SK-N-SH treated with all-trans-retinoic acid at 6 μM for 48 hours (cell line): ENCODE measurements around the gene GRIA2.

ENCODE experiments used
- ATAC-seq: fragments of 200-7000 bp; cut with Tn5 transposase; 3 replicates; pipeline ENCODE4 v1.9.1; 2020; ENCODE audit warnings: mild to moderate bottlenecking, moderate library complexity
- ARNTL ChIP-seq: fragments of 450-650 bp; formaldehyde crosslinking; IDR thresholded peaks from 2 replicates; pipeline ENCODE4 v1.5.0; 2020; ENCODE audit warnings: low read depth, mild to moderate bottlenecking, moderate library complexity, borderline replicate concordance
- BACH2 ChIP-seq: fragments of 250-450 bp; sonication (Bioruptor Pico); IDR thresholded peaks from 2 replicates; pipeline ENCODE4 v1.9.0; 2021; ENCODE audit warnings: mild to moderate bottlenecking, borderline replicate concordance
- CSDC2 ChIP-seq: fragments of 250-450 bp; sonication (Bioruptor Pico); IDR thresholded peaks from 2 replicates; pipeline ENCODE4 v1.5.0; 2020; ENCODE audit warnings: mild to moderate bottlenecking, moderate library complexity
- ESRRG ChIP-seq: fragments of 250-450 bp; sonication (Bioruptor Pico); IDR thresholded peaks from 2 replicates; pipeline ENCODE4 v1.6.1; 2021; ENCODE audit warnings: mild to moderate bottlenecking
- GLIS3 ChIP-seq: fragments of 250-450 bp; sonication (Bioruptor Pico); IDR thresholded peaks from 2 replicates; pipeline ENCODE4 v1.5.0; 2020; ENCODE audit warnings: mild to moderate bottlenecking, moderate library complexity
- ISL1 ChIP-seq: fragments of 250-450 bp; sonication (Bioruptor Pico); IDR thresholded peaks from 2 replicates; pipeline ENCODE4 v2.1.2; 2022; ENCODE audit warnings: mild to moderate bottlenecking, moderate library complexity
- OSR1 ChIP-seq: fragments of 250-450 bp; sonication (Bioruptor Pico); IDR thresholded peaks from 2 replicates; pipeline ENCODE4 v1.8.0; 2022; ENCODE audit warnings: moderate library complexity, mild to moderate bottlenecking, inconsistent platforms
- RARB ChIP-seq: fragments of 250-450 bp; sonication (Bioruptor Pico); IDR thresholded peaks from 2 replicates; pipeline ENCODE4 v1.8.0; 2021; ENCODE audit warnings: mild to moderate bottlenecking, moderate library complexity
- SNAI2 ChIP-seq: fragments of 250-450 bp; sonication (Bioruptor Pico); IDR thresholded peaks from 2 replicates; pipeline ENCODE4 v1.5.0; 2020; ENCODE audit warnings: mild to moderate bottlenecking, moderate library complexity
- TCF4 ChIP-seq: fragments of 250-450 bp; sonication (Bioruptor Pico); IDR thresholded peaks from 2 replicates; pipeline ENCODE4 v1.8.0; 2021; ENCODE audit warnings: mild to moderate bottlenecking, moderate library complexity, borderline replicate concordance
- TOX ChIP-seq: fragments of 250-450 bp; sonication (Bioruptor Pico); IDR thresholded peaks from 2 replicates; pipeline ENCODE4 v1.8.0; 2021; ENCODE audit warnings: mild to moderate bottlenecking, moderate library complexity, borderline replicate concordance
- ZC3H10 ChIP-seq: fragments of 250-450 bp; sonication (Bioruptor Pico); IDR thresholded peaks from 2 replicates; pipeline ENCODE4 v1.5.1; 2021; ENCODE audit warnings: mild to moderate bottlenecking, moderate library complexity
- ZFP3 ChIP-seq: fragments of 250-450 bp; sonication (Bioruptor Pico); IDR thresholded peaks from 2 replicates; pipeline ENCODE4 v1.5.0; 2020; ENCODE audit warnings: mild to moderate bottlenecking, moderate library complexity
- ZFP30 ChIP-seq: fragments of 450-650 bp; formaldehyde crosslinking; IDR thresholded peaks from 2 replicates; pipeline ENCODE4 v1.5.0; 2022; ENCODE audit warnings: mild to moderate bottlenecking, moderate library complexity
- ZNF565 ChIP-seq: fragments of 450-650 bp; formaldehyde crosslinking; conservative IDR thresholded peaks from 2 replicates; pipeline ENCODE4 v1.5.0; 2020; ENCODE audit warnings: low read depth, mild to moderate bottlenecking, moderate library complexity
- ZNF70 ChIP-seq: fragments of 450-650 bp; formaldehyde crosslinking; IDR thresholded peaks from 2 replicates; pipeline ENCODE4 v1.5.0; 2020; ENCODE audit warnings: mild to moderate bottlenecking, moderate library complexity
- ZNF8 ChIP-seq: fragments of 450-650 bp; formaldehyde crosslinking; IDR thresholded peaks from 2 replicates; pipeline ENCODE4 v1.5.0; 2020; ENCODE audit warnings: mild to moderate bottlenecking, moderate library complexity
- TF ChIP-seq, protein P1 (sequence below): fragments of 250-450 bp; sonication (Bioruptor Pico); IDR thresholded peaks from 2 replicates; pipeline ENCODE4 v1.8.0; 2021; ENCODE audit warnings: low read depth, mild to moderate bottlenecking, moderate library complexity, borderline replicate concordance
- TF ChIP-seq, protein P2 (sequence below): fragments of 250-450 bp; sonication (Bioruptor Pico); IDR thresholded peaks from 2 replicates; pipeline ENCODE4 v1.5.0; 2020; ENCODE audit warnings: mild to moderate bottlenecking, moderate library complexity
- TF ChIP-seq, protein P3 (sequence below): fragments of 250-450 bp; sonication (Bioruptor Pico); IDR thresholded peaks from 2 replicates; pipeline ENCODE4 v1.5.1; 2021; ENCODE audit warnings: mild to moderate bottlenecking, moderate library complexity
- TF ChIP-seq, protein P4 (sequence below): fragments of 250-450 bp; sonication (Bioruptor Pico); IDR thresholded peaks from 2 replicates; pipeline ENCODE4 v1.8.0; 2020; ENCODE audit warnings: mild to moderate bottlenecking, moderate library complexity, borderline replicate concordance

GRIA2 gene

DNA sequence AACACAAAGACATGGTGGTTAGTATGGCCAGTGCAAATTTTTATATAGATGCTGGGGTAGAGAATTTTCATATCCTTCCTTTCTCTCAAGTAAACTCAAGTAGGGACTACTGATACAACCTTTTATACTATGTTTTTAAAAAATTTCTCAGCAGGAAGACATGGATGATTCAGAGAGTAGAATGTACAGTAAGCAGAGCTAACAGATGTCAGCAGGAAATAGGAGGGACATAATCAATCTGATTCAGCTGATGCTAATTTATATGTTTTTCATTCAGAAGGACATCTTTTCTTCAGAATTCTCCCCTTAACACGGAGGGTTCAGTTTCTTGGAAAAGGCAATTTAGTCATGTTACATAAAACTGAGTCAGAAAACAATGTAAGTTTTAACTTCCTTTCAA is 95.4 kb downstream of the GRIA2 start:
- TF ChIP-seq GLIS3 = no peak
- TF ChIP-seq ESRRG = no peak
- TF ChIP-seq ZNF565 (CRISPR knock-in tag) = no peak
- no peak for TF ChIP-seq TOX (CRISPR knock-in tag)
- no peak for TF ChIP-seq ZFP30 (CRISPR knock-in tag)
- no peak for TF ChIP-seq ZC3H10 (CRISPR knock-in tag)
- no peak for TF ChIP-seq ZNF8 (CRISPR knock-in tag)
- TF ChIP-seq, protein P1, sequence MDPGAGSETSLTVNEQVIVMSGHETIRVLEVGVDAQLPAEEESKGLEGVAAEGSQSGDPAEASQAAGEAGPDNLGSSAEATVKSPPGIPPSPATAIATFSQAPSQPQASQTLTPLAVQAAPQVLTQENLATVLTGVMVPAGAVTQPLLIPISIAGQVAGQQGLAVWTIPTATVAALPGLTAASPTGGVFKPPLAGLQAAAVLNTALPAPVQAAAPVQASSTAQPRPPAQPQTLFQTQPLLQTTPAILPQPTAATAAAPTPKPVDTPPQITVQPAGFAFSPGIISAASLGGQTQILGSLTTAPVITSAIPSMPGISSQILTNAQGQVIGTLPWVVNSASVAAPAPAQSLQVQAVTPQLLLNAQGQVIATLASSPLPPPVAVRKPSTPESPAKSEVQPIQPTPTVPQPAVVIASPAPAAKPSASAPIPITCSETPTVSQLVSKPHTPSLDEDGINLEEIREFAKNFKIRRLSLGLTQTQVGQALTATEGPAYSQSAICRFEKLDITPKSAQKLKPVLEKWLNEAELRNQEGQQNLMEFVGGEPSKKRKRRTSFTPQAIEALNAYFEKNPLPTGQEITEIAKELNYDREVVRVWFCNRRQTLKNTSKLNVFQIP (CRISPR knock-in tag) = no peak
- no peak for TF ChIP-seq ZNF70
- no peak for TF ChIP-seq SNAI2 (CRISPR knock-in tag)
- TF ChIP-seq, protein P2, sequence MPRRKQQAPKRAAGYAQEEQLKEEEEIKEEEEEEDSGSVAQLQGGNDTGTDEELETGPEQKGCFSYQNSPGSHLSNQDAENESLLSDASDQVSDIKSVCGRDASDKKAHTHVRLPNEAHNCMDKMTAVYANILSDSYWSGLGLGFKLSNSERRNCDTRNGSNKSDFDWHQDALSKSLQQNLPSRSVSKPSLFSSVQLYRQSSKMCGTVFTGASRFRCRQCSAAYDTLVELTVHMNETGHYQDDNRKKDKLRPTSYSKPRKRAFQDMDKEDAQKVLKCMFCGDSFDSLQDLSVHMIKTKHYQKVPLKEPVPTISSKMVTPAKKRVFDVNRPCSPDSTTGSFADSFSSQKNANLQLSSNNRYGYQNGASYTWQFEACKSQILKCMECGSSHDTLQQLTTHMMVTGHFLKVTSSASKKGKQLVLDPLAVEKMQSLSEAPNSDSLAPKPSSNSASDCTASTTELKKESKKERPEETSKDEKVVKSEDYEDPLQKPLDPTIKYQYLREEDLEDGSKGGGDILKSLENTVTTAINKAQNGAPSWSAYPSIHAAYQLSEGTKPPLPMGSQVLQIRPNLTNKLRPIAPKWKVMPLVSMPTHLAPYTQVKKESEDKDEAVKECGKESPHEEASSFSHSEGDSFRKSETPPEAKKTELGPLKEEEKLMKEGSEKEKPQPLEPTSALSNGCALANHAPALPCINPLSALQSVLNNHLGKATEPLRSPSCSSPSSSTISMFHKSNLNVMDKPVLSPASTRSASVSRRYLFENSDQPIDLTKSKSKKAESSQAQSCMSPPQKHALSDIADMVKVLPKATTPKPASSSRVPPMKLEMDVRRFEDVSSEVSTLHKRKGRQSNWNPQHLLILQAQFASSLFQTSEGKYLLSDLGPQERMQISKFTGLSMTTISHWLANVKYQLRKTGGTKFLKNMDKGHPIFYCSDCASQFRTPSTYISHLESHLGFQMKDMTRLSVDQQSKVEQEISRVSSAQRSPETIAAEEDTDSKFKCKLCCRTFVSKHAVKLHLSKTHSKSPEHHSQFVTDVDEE = no peak
- no peak for TF ChIP-seq BACH2 (CRISPR knock-in tag)
- no peak for ATAC-seq

DNA sequence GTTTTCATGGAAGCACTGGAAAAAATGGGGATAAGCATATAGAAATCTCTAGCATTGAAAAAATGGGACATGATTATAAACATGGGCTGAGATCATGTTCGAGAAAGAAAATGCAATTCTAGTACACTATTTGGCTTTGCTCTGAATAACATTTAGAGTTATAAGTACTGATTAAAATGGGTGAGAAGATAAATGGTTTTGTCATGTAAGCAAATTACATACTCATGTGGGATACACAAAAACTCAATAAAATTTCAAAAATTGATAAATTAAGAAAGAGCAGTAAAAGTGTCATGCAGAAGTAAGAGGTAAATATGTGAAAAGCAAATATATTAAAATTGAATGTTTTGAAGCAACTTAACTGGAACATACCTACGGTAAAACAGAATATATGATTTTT is 99.6 kb downstream of the GRIA2 start:
- no peak for ATAC-seq
- no peak for TF ChIP-seq CSDC2 (CRISPR knock-in tag)
- TF ChIP-seq RARB (CRISPR knock-in tag) = no peak
- TF ChIP-seq, protein P2 = no peak
- TF ChIP-seq TCF4 = no peak
- TF ChIP-seq OSR1 = no peak
- no peak for TF ChIP-seq SNAI2 (CRISPR knock-in tag)
- TF ChIP-seq GLIS3 = no peak
- TF ChIP-seq, protein P3, sequence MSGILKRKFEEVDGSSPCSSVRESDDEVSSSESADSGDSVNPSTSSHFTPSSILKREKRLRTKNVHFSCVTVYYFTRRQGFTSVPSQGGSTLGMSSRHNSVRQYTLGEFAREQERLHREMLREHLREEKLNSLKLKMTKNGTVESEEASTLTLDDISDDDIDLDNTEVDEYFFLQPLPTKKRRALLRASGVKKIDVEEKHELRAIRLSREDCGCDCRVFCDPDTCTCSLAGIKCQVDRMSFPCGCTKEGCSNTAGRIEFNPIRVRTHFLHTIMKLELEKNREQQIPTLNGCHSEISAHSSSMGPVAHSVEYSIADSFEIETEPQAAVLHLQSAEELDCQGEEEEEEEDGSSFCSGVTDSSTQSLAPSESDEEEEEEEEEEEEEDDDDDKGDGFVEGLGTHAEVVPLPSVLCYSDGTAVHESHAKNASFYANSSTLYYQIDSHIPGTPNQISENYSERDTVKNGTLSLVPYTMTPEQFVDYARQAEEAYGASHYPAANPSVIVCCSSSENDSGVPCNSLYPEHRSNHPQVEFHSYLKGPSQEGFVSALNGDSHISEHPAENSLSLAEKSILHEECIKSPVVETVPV = no peak

DNA sequence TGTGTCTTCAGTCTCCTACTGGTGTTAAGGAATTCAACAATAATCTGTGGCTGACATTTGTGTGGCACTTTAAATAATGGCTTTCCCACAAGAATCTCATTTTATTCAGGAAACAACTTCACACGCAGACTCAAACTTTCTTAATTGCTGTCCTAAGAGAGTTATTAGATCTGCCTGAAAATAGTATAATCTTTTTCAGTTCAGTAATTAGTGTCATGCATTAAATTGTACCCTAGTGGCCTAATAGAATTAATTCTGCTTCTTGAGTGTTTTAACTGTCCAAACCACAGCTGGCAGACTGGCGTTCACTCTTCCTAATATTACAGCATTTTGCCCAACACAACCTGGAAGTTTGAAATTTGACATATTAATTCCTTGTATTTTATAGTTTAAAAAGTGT is 107.1 kb downstream of the GRIA2 start:
- no peak for ATAC-seq
- TF ChIP-seq ZNF70 (no peak), TOX (CRISPR knock-in tag) (no peak), ARNTL (CRISPR knock-in tag) (no peak), ISL1 (CRISPR knock-in tag) (no peak), ZFP3 (CRISPR knock-in tag) (no peak), ZNF565 (CRISPR knock-in tag) (no peak), ZC3H10 (CRISPR knock-in tag) (no peak), OSR1 (no peak), RARB (CRISPR knock-in tag) (no peak)
- TF ChIP-seq, protein P4, sequence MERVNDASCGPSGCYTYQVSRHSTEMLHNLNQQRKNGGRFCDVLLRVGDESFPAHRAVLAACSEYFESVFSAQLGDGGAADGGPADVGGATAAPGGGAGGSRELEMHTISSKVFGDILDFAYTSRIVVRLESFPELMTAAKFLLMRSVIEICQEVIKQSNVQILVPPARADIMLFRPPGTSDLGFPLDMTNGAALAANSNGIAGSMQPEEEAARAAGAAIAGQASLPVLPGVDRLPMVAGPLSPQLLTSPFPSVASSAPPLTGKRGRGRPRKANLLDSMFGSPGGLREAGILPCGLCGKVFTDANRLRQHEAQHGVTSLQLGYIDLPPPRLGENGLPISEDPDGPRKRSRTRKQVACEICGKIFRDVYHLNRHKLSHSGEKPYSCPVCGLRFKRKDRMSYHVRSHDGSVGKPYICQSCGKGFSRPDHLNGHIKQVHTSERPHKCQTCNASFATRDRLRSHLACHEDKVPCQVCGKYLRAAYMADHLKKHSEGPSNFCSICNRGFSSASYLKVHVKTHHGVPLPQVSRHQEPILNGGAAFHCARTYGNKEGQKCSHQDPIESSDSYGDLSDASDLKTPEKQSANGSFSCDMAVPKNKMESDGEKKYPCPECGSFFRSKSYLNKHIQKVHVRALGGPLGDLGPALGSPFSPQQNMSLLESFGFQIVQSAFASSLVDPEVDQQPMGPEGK (CRISPR knock-in tag) = no peak
